KMS-11 (cell line): ENCODE measurements around the gene OR52H1.

ENCODE experiments used
- H2AFZ ChIP-seq: fragments of 200-600 bp; sonication (generic); 2 replicates; pipeline ENCODE4 v1.6.1; 2016; ENCODE audit warnings: antibody characterized with exemption, mixed run types, low read depth
- H3K27ac ChIP-seq: fragments of 200-600 bp; sonication (generic); 2 replicates; pipeline ENCODE4 v1.6.1; 2016; ENCODE audit warnings: mild to moderate bottlenecking, mixed run types
- H3K27me3 ChIP-seq: fragments of 200-600 bp; sonication (generic); 2 replicates; pipeline ENCODE4 v1.6.1; 2017; ENCODE audit warnings: mild to moderate bottlenecking, low read depth, mixed run types, moderate library complexity; ENCODE audit not compliant: insufficient read depth
- H3K36me3 ChIP-seq: fragments of 200-600 bp; sonication (generic); 2 replicates; pipeline ENCODE4 v1.6.1; 2017; ENCODE audit warnings: mild to moderate bottlenecking, mixed run types; ENCODE audit not compliant: insufficient read depth
- H3K4me1 ChIP-seq: fragments of 200-600 bp; sonication (generic); 2 replicates; pipeline ENCODE4 v1.6.1; 2016; ENCODE audit warnings: mild to moderate bottlenecking, low read depth, mixed run types; ENCODE audit not compliant: poor library complexity, severe bottlenecking
- H3K4me2 ChIP-seq: fragments of 200-600 bp; sonication (generic); 2 replicates; pipeline ENCODE4 v1.7.0; 2016; ENCODE audit warnings: mild to moderate bottlenecking, mixed run types
- H3K4me3 ChIP-seq: fragments of 200-600 bp; sonication (generic); IDR thresholded peaks from 2 replicates; pipeline ENCODE4 v1.6.1; 2017; ENCODE audit warnings: low read depth, low read length, mixed read lengths; ENCODE audit not compliant: insufficient read depth
- H3K79me2 ChIP-seq: fragments of 200-600 bp; sonication (generic); 2 replicates; pipeline ENCODE4 v1.6.1; 2016; ENCODE audit warnings: low read depth, mixed run types; ENCODE audit not compliant: insufficient read depth
- H3K9ac ChIP-seq: fragments of 200-600 bp; sonication (generic); 2 replicates; pipeline ENCODE4 v1.6.1; 2016; ENCODE audit warnings: mild to moderate bottlenecking, mixed run types
- H4K20me1 ChIP-seq: fragments of 200-600 bp; sonication (generic); 2 replicates; pipeline ENCODE4 v1.6.1; 2016; ENCODE audit warnings: mild to moderate bottlenecking, mixed run types; ENCODE audit not compliant: insufficient read depth
- CTCF ChIP-seq: fragments of 200-600 bp; sonication (generic); conservative IDR thresholded peaks from 2 replicates; pipeline ENCODE4 v1.6.1; 2017; ENCODE audit warnings: low read depth, mild to moderate bottlenecking, antibody characterized with exemption, low read length, moderate library complexity, mixed read lengths

The OR52H1 gene

GRCh38 chr11:5499671-5500070, 48.7 kb downstream of the OR52H1 start:
- Histone ChIP-seq H3K4me1 (no peaks in the 10 kb centered on the region), H3K27me3 (no peaks in the 10 kb centered on the region), H3K36me3 (no peaks in the 10 kb centered on the region), H3K79me2 (no peaks in the 10 kb centered on the region), H2AFZ (no peak overlapping the region), H3K4me3 (no peak overlapping the region), H4K20me1 (no peaks in the 10 kb centered on the region), H3K27ac (no peak overlapping the region), H3K9ac (no peak overlapping the region), H3K4me2 (no peak overlapping the region)
- TF ChIP-seq CTCF = no peak
